K562 (cell line): ENCODE data around the gene SRC.

Experiments used
- CTCF ChIP-seq, 3 experiments: IDR thresholded peaks in 2 of 3; conservative IDR thresholded peaks in 1 of 3; 2 replicates each; pipeline ENCODE4 v1.5.1; 2011 to 2012; ENCODE audit warnings: low read length in 3 of 3, mild to moderate bottlenecking in 3 of 3, control low read depth in 2 of 3, improper control_type of control experiment in 1 of 3, inconsistent platforms in 1 of 3, low read depth in 1 of 3, mixed read lengths in 1 of 3, moderate library complexity in 1 of 3; ENCODE audit not compliant: insufficient read depth in 2 of 3
- HDAC6 ChIP-seq: IDR thresholded peaks from 2 replicates; pipeline ENCODE4 v1.6.1; 2012; ENCODE audit warnings: low read depth, mild to moderate bottlenecking, control low read depth, inconsistent platforms, low read length, moderate library complexity
- KDM1A ChIP-seq, 2 experiments: fragments of 450-650 bp; IDR thresholded peaks; 2 replicates each; pipeline ENCODE4 v1.6.1; 2016; ENCODE audit warnings: mild to moderate bottlenecking in 2 of 2
- KDM4B ChIP-seq, 2 experiments: fragments of 450-650 bp in 1 of 2; sonication (generic) in 1 of 2; IDR thresholded peaks; 2 replicates each; pipeline ENCODE4 v1.6.1; 2016 to 2017; ENCODE audit warnings: borderline replicate concordance in 2 of 2, antibody characterized with exemption in 1 of 2, low read depth in 1 of 2, mild to moderate bottlenecking in 1 of 2
- PHB ChIP-seq: fragments of 250-450 bp; sonication (Bioruptor Pico); IDR thresholded peaks from 2 replicates; pipeline ENCODE4 v1.5.0; 2021
- SMAD3 ChIP-seq: fragments of 450-650 bp; formaldehyde crosslinking; conservative IDR thresholded peaks from 2 replicates; pipeline ENCODE4 v1.4.0; 2020; ENCODE audit warnings: mild to moderate bottlenecking
- SMARCB1 ChIP-seq: IDR thresholded peaks from 2 replicates; pipeline ENCODE4 v1.6.1; 2011; ENCODE audit warnings: improper control_type of control experiment, low read depth; ENCODE audit not compliant: insufficient read length
- TF ChIP-seq, protein P1 (sequence below): sonication (generic); formaldehyde crosslinking; IDR thresholded peaks from 2 replicates; pipeline ENCODE4 v1.8.1; 2023; ENCODE audit warnings: mild to moderate bottlenecking, missing genetic modification reagents

DNA sequence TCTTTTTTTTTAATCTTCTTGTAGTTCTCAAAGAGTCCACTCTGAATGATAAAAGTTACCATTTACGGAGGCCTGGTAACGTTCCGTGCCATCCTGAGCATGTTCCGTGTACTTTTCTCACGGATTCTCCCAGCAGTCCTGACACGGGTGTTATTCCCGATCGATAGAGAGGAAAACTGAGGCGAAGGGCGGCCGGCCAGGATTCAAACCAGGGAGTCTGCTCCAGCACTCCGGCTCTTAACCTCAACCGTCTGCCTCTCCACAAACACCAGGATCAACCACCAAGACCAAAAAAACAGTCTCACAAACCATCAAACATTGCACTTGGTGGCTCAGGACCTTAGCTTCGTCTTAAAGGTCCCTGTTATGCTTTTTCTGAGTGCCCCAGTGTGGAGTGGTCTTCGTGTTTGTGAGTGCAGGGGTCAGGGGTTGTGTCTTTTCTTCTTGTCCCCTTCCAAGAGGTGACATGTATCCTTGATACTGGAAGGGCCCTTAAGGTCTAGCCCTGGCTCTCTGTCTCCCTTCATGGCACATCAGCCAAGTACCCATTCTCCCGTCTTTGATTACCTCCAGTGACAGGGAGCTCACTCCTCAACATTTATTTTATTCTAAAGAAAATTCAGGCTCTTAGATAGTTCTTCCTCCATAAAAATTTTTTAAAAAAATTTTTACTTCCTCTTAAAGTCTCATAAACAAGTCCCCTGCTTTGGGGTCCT, 35.1 kb downstream of the SRC start:
- no peak for TF ChIP-seq CTCF (IDR thresholded peaks at IDR 0.05 in 2 of 3, conservative IDR thresholded peaks at IDR 0.05 in 1 of 3; ENCODE audit: insufficient read depth in 2 of 3, low read depth in 1 of 3, low read length in 3 of 3)
- TF ChIP-seq SMAD3 (CRISPR knock-in tag), result no peak
- no peak for TF ChIP-seq HDAC6
- TF ChIP-seq PHB, result no peak
- peak; percentile 60 to 79 for TF ChIP-seq KDM1A (IDR thresholded peaks at IDR 0.05)
- no peak for TF ChIP-seq KDM4B (IDR thresholded peaks at IDR 0.05; ENCODE audit: borderline replicate concordance in 2 of 2, low read depth in 1 of 2)
- TF ChIP-seq, protein P1, sequence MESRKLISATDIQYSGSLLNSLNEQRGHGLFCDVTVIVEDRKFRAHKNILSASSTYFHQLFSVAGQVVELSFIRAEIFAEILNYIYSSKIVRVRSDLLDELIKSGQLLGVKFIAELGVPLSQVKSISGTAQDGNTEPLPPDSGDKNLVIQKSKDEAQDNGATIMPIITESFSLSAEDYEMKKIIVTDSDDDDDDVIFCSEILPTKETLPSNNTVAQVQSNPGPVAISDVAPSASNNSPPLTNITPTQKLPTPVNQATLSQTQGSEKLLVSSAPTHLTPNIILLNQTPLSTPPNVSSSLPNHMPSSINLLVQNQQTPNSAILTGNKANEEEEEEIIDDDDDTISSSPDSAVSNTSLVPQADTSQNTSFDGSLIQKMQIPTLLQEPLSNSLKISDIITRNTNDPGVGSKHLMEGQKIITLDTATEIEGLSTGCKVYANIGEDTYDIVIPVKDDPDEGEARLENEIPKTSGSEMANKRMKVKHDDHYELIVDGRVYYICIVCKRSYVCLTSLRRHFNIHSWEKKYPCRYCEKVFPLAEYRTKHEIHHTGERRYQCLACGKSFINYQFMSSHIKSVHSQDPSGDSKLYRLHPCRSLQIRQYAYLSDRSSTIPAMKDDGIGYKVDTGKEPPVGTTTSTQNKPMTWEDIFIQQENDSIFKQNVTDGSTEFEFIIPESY, result no peak
- TF ChIP-seq SMARCB1, result no peak
